A549 (cell line): ENCODE results near the gene ARFIP1. TPM values are rescaled to one million over a fixed set of nuclear protein-coding genes. Genes with fewer than 3 reads are reported as not detected.

Experiments
- ATAC-seq, 2 experiments: fragments of 200-7000 bp in 1 of 2; fragments of >200 bp in 1 of 2; cut with Nextera tagmentation in 1 of 2; cut with Tn5 transposase in 1 of 2; 3 replicates each; pipeline versions ENCODE4 v1.8.0 to v1.9.1; 2018 to 2020; ENCODE audit warnings: mild to moderate bottlenecking in 1 of 2, moderate library complexity in 1 of 2
- CTCF ChIA-PET: fragments of 300-600 bp; sonication (Branson Sonifier 250); formaldehyde crosslinking; extraction: SDS; loops from one replicate; lab custom pipeline; 2021; ENCODE audit warnings: antibody characterized with exemption, inconsistent platforms; lab: Yijun Ruan, JAX
- POLR2A ChIA-PET: fragments of 350-600 bp; formaldehyde crosslinking; extraction: SDS; loops from one replicate; lab custom pipeline; 2021; ENCODE audit warnings: antibody characterized with exemption, inconsistent platforms; lab: Yijun Ruan, JAX
- DNase-seq, 2 experiments: peaks; one replicate each; pipeline versions ENCODE4 v3.0.0 to v3.0.0-alpha.2; 2011 to 2016; ENCODE audit warnings: low read depth in 1 of 2, low spot score in 1 of 2
- FAIRE-seq: peaks from 2 replicates; lab custom pipeline; 2011; peaks lifted over from hg19 to GRCh38; lab: Jason Lieb, UNC
- H3K27ac ChIP-seq, 2 experiments: fragments of >200 bp; sonication (Bioruptor Twin); formaldehyde crosslinking; 3 replicates each; pipeline ENCODE4 v1.5.1; 2016 to 2017
- H3K4me1 ChIP-seq: fragments of >200 bp; sonication (Bioruptor Twin); formaldehyde crosslinking; 3 replicates; pipeline ENCODE4 v1.6.1; 2016
- H3K4me2 ChIP-seq: fragments of >200 bp; sonication (Bioruptor Twin); formaldehyde crosslinking; 3 replicates; pipeline ENCODE4 v1.6.1; 2016
- H3K4me3 ChIP-seq: fragments of >200 bp; sonication (Bioruptor Twin); formaldehyde crosslinking; 3 replicates; pipeline ENCODE4 v1.5.1; 2016
- H3K9me3 ChIP-seq: fragments of >200 bp; sonication (Bioruptor Twin); formaldehyde crosslinking; 3 replicates; pipeline ENCODE4 v1.6.1; 2016
- ATOH8 ChIP-seq: fragments of 250-450 bp; sonication (Bioruptor Pico); IDR thresholded peaks from 2 replicates; pipeline ENCODE4 v1.5.0; 2020; ENCODE audit warnings: low read depth, mild to moderate bottlenecking, moderate library complexity
- BHLHE40 ChIP-seq: IDR thresholded peaks from 2 replicates; pipeline ENCODE4 v1.6.1; 2012; ENCODE audit warnings: low read depth, low read length, inconsistent platforms
- CBX8 ChIP-seq: fragments of 200-600 bp; sonication (generic); IDR thresholded peaks from 2 replicates; pipeline ENCODE4 v1.6.1; 2016
- CHD2 ChIP-seq: fragments of 150-350 bp; IDR thresholded peaks from 2 replicates; pipeline ENCODE4 v1.6.1; 2014; ENCODE audit warnings: low read length; ENCODE audit not compliant: partially characterized antibody
- CTCF ChIP-seq: fragments of >200 bp; sonication (Bioruptor Twin); formaldehyde crosslinking; IDR thresholded peaks from 3 replicates; pipeline ENCODE4 v1.5.1; 2016
- EHF ChIP-seq: fragments of 250-450 bp; sonication (Bioruptor Pico); IDR thresholded peaks from 2 replicates; pipeline ENCODE4 v1.5.0; 2020; ENCODE audit warnings: mild to moderate bottlenecking
- HDAC2 ChIP-seq: fragments of 200-600 bp; sonication (generic); IDR thresholded peaks from 2 replicates; pipeline ENCODE4 v1.6.1; 2016
- HOXB13 ChIP-seq: fragments of 250-450 bp; sonication (Bioruptor Pico); IDR thresholded peaks from 2 replicates; pipeline ENCODE4 v1.5.0; 2020; ENCODE audit warnings: low read depth, mild to moderate bottlenecking, moderate library complexity
- KDM1A ChIP-seq: fragments of 200-600 bp; sonication (generic); IDR thresholded peaks from 2 replicates; pipeline ENCODE4 v1.6.1; 2016; ENCODE audit warnings: low read depth, mild to moderate bottlenecking
- MAZ ChIP-seq: fragments of 150-350 bp; IDR thresholded peaks from 2 replicates; pipeline ENCODE4 v1.6.1; 2014; ENCODE audit warnings: antibody characterized with exemption, low read depth, low read length, borderline replicate concordance
- MYC ChIP-seq: IDR thresholded peaks from 2 replicates; pipeline ENCODE4 v1.6.1; 2012; ENCODE audit warnings: mild to moderate bottlenecking, inconsistent platforms, low read length, improper control_type of control experiment, borderline replicate concordance
- NR3C1 ChIP-seq: fragments of >200 bp; sonication (Bioruptor Twin); formaldehyde crosslinking; IDR thresholded peaks from 3 replicates; pipeline ENCODE4 v1.6.1; 2017
- RAD21 ChIP-seq, 2 experiments: fragments of >200 bp in 1 of 2; sonication (Bioruptor Twin) in 1 of 2; formaldehyde crosslinking in 1 of 2; IDR thresholded peaks in 1 of 2; conservative IDR thresholded peaks in 1 of 2; 2 replicates in 1 of 2; 3 replicates in 1 of 2; pipeline ENCODE4 v1.6.1; 2012 to 2018; ENCODE audit warnings: inconsistent platforms in 1 of 2
- SMC3 ChIP-seq: fragments of >200 bp; sonication (Bioruptor Twin); formaldehyde crosslinking; IDR thresholded peaks from 3 replicates; pipeline ENCODE4 v1.6.1; 2018; ENCODE audit warnings: inconsistent platforms
- SREBF2 ChIP-seq: fragments of 450-650 bp; IDR thresholded peaks from 2 replicates; pipeline ENCODE4 v1.6.1; 2014; ENCODE audit warnings: mild to moderate bottlenecking, moderate library complexity
- WGBS: methylation state at CpG from one replicate; pipeline ENCODE4 v1.1.6; 2017; ENCODE audit errors: missing lambda C conversion rate; 5-methylcytosine and 5-hydroxymethylcytosine counted together
- polyA plus RNA-seq, 4 experiments: library from polyadenylated mRNA; depleted of rRNA in 3 of 4; stranded (reverse); fragments of >200 nt; fragmentation: RNase III in 1 of 4; extraction: RNeasy Plus Mini Kit Qiagen cat#74134 plus additional on column Dnase treatment in 1 of 4; gene quantifications; 2 replicates in 3 of 4; 3 replicates in 1 of 4; pipeline ENCODE4 v1.2.3, GENCODE V29; 2011 to 2017
- TF ChIP-seq, protein P1 (sequence below): fragments of 150-350 bp; IDR thresholded peaks from 2 replicates; pipeline ENCODE4 v1.6.1; 2014; ENCODE audit warnings: low read depth, mild to moderate bottlenecking, low read length
- TF ChIP-seq, protein P2 (sequence below): fragments of 450-650 bp; IDR thresholded peaks from 2 replicates; pipeline ENCODE4 v1.6.1; 2014; ENCODE audit warnings: antibody characterized with exemption
- TF ChIP-seq, protein P3 (sequence below): fragments of >200 bp; sonication (Bioruptor Twin); formaldehyde crosslinking; IDR thresholded peaks from 3 replicates; pipeline ENCODE4 v1.6.1; 2016
- TF ChIP-seq, protein P4 (sequence below): fragments of >200 bp; sonication (Bioruptor Twin); formaldehyde crosslinking; IDR thresholded peaks from 2 replicates; pipeline ENCODE4 v1.6.1; 2016
- TF ChIP-seq, protein P5 (sequence below): IDR thresholded peaks from 2 replicates; pipeline ENCODE4 v1.6.1; 2012
- TF ChIP-seq, protein P6 (sequence below): fragments of 200-600 bp; sonication (generic); IDR thresholded peaks from 2 replicates; pipeline ENCODE4 v1.6.1; 2016; ENCODE audit warnings: antibody characterized with exemption, mild to moderate bottlenecking, moderate library complexity

The ARFIP1 gene
- polyA plus RNA-seq, 2 of the 4 experiments (the other 2 are of a cell fraction): 17.1 to 39.2 TPM

GRCh38 chr4:152951348-152951747 is 171.6 kb downstream of the ARFIP1 start (continued):
- TF ChIP-seq, protein P1, sequence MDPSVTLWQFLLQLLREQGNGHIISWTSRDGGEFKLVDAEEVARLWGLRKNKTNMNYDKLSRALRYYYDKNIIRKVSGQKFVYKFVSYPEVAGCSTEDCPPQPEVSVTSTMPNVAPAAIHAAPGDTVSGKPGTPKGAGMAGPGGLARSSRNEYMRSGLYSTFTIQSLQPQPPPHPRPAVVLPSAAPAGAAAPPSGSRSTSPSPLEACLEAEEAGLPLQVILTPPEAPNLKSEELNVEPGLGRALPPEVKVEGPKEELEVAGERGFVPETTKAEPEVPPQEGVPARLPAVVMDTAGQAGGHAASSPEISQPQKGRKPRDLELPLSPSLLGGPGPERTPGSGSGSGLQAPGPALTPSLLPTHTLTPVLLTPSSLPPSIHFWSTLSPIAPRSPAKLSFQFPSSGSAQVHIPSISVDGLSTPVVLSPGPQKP: no peak
- TF ChIP-seq, protein P2, sequence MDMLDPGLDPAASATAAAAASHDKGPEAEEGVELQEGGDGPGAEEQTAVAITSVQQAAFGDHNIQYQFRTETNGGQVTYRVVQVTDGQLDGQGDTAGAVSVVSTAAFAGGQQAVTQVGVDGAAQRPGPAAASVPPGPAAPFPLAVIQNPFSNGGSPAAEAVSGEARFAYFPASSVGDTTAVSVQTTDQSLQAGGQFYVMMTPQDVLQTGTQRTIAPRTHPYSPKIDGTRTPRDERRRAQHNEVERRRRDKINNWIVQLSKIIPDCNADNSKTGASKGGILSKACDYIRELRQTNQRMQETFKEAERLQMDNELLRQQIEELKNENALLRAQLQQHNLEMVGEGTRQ: no peak
- no peak for TF ChIP-seq EHF (CRISPR knock-in tag)

- H3K27ac ChIP-seq: no peak overlapping the region
- no peak for ATAC-seq
- H3K9me3 ChIP-seq: no peaks in the 10 kb centered on the region
- 73% methylated on average over 3 of the region's 3 CpGs for WGBS
- no peak overlapping the region for H3K4me3 ChIP-seq
- TF ChIP-seq HOXB13 (CRISPR knock-in tag) (no peak), MAZ (no peak), CTCF (no peak), CHD2 (no peak), RAD21 (conservative IDR thresholded peaks at IDR 0.05 in 1 of 2, IDR thresholded peaks at IDR 0.05 in 1 of 2) (no peak), CBX8 (no peak), KDM1A (no peak), SMC3 (no peak), MYC (no peak), NR3C1 (no peak), SREBF2 (no peak)
- TF ChIP-seq, protein P2: no peak
- TF ChIP-seq, protein P3, sequence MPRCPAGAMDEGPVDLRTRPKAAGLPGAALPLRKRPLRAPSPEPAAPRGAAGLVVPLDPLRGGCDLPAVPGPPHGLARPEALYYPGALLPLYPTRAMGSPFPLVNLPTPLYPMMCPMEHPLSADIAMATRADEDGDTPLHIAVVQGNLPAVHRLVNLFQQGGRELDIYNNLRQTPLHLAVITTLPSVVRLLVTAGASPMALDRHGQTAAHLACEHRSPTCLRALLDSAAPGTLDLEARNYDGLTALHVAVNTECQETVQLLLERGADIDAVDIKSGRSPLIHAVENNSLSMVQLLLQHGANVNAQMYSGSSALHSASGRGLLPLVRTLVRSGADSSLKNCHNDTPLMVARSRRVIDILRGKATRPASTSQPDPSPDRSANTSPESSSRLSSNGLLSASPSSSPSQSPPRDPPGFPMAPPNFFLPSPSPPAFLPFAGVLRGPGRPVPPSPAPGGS: no peak
- TF ChIP-seq, protein P4, sequence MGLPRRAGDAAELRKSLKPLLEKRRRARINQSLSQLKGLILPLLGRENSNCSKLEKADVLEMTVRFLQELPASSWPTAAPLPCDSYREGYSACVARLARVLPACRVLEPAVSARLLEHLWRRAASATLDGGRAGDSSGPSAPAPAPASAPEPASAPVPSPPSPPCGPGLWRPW: no peak
- TF ChIP-seq, protein P5, sequence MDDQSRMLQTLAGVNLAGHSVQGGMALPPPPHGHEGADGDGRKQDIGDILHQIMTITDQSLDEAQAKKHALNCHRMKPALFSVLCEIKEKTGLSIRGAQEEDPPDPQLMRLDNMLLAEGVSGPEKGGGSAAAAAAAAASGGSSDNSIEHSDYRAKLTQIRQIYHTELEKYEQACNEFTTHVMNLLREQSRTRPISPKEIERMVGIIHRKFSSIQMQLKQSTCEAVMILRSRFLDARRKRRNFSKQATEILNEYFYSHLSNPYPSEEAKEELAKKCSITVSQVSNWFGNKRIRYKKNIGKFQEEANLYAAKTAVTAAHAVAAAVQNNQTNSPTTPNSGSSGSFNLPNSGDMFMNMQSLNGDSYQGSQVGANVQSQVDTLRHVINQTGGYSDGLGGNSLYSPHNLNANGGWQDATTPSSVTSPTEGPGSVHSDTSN: no peak
- POLR2A ChIA-PET: no interaction called here
- no peak for FAIRE-seq
- CTCF ChIA-PET: no interaction called here
- DNase-seq: no peak
- no peak overlapping the region for H3K4me2 ChIP-seq
- H3K4me1 ChIP-seq: peaks cover 30% of the 10 kb centered on the region
These were observed 173.8 kb downstream of the ARFIP1 start for GRCh38 chr4:152953514-152953913.

DNA sequence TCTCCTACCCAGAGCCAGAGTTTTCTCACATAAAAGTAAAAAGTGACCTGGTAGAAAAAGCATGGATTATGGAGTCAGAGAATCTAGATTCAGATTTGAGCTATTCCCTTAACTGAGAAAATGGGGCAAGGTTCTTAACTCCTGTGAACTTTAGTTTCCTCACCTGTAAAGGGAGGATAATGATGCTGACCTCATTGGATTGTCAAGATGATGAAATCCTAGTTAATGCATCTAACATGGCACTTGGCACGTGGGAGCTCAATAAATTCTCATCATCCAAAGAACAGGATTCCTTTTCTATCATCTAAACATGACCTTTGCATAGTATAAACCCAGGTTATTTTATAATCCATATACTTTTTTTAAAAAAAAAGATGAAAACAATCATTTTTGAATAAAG is 175.0 kb downstream of the ARFIP1 start:
- Histone ChIP-seq H3K4me3 (no peak overlapping the region), H3K9me3 (no peaks in the 10 kb centered on the region), H3K4me2 (no peak overlapping the region), H3K27ac (no peak overlapping the region), H3K4me1 (peaks cover 30% of the 10 kb centered on the region)
- 74% methylated on average over 1 of the region's 1 CpG for WGBS
- CTCF ChIA-PET: no interaction called here
- DNase-seq: no peak
- ATAC-seq: no peak
- POLR2A ChIA-PET: no interaction called here
- no peak for FAIRE-seq
- TF ChIP-seq HDAC2 (no peak), BHLHE40 (no peak), ATOH8 (CRISPR knock-in tag) (no peak), CHD2 (no peak), NR3C1 (no peak)
- TF ChIP-seq, protein P6, sequence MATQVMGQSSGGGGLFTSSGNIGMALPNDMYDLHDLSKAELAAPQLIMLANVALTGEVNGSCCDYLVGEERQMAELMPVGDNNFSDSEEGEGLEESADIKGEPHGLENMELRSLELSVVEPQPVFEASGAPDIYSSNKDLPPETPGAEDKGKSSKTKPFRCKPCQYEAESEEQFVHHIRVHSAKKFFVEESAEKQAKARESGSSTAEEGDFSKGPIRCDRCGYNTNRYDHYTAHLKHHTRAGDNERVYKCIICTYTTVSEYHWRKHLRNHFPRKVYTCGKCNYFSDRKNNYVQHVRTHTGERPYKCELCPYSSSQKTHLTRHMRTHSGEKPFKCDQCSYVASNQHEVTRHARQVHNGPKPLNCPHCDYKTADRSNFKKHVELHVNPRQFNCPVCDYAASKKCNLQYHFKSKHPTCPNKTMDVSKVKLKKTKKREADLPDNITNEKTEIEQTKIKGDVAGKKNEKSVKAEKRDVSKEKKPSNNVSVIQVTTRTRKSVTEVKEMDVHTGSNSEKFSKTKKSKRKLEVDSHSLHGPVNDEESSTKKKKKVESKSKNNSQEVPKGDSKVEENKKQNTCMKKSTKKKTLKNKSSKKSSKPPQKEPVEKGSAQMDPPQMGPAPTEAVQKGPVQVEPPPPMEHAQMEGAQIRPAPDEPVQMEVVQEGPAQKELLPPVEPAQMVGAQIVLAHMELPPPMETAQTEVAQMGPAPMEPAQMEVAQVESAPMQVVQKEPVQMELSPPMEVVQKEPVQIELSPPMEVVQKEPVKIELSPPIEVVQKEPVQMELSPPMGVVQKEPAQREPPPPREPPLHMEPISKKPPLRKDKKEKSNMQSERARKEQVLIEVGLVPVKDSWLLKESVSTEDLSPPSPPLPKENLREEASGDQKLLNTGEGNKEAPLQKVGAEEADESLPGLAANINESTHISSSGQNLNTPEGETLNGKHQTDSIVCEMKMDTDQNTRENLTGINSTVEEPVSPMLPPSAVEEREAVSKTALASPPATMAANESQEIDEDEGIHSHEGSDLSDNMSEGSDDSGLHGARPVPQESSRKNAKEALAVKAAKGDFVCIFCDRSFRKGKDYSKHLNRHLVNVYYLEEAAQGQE: no peak
- TF ChIP-seq, protein P3: no peak
